DOHH2 (cell line): ENCODE measurements around the gene PTPRN2.

ENCODE experiments used
- H3F3A ChIP-seq: fragments of 200-600 bp; sonication (generic), shearing (Covaris generic); 2 replicates; pipeline ENCODE4 v1.6.0; 2016; ENCODE audit warnings: antibody characterized with exemption, mild to moderate bottlenecking; ENCODE audit not compliant: control insufficient read depth, insufficient read depth
- H3K27ac ChIP-seq: fragments of 200-600 bp; sonication (generic); 2 replicates; pipeline ENCODE4 v1.5.1; 2014; ENCODE audit warnings: low read depth, mild to moderate bottlenecking, low read length, moderate library complexity
- H3K27me3 ChIP-seq: fragments of 200-600 bp; sonication (generic); 2 replicates; pipeline ENCODE4 v1.6.1; 2014; ENCODE audit warnings: mild to moderate bottlenecking, low read length, mixed read lengths; ENCODE audit not compliant: control insufficient read depth
- H3K36me3 ChIP-seq: fragments of 200-600 bp; sonication (generic); 2 replicates; pipeline ENCODE4 v1.6.1; 2014; ENCODE audit warnings: mild to moderate bottlenecking, low read length, moderate library complexity, mixed read lengths; ENCODE audit not compliant: control insufficient read depth
- H3K4me1 ChIP-seq: fragments of 200-600 bp; sonication (generic); 2 replicates; pipeline ENCODE4 v1.6.1; 2014; ENCODE audit warnings: mild to moderate bottlenecking, low read length, mixed read lengths; ENCODE audit not compliant: control insufficient read depth
- H3K4me2 ChIP-seq: fragments of 200-600 bp; sonication (generic); 2 replicates; pipeline ENCODE4 v1.6.0; 2014; ENCODE audit warnings: mild to moderate bottlenecking, low read length, moderate library complexity
- H3K4me3 ChIP-seq: fragments of 200-600 bp; sonication (generic); 2 replicates; pipeline ENCODE4 v1.5.1; 2014; ENCODE audit warnings: mild to moderate bottlenecking, low read length, mixed read lengths
- H3K79me2 ChIP-seq: fragments of 200-600 bp; sonication (generic); 2 replicates; pipeline ENCODE4 v1.6.1; 2014; ENCODE audit warnings: mild to moderate bottlenecking, low read length, mixed read lengths; ENCODE audit not compliant: control insufficient read depth
- H3K9me2 ChIP-seq: fragments of 200-600 bp; sonication (generic); replicated peaks from 2 replicates; pipeline ENCODE4 v1.6.1; 2014; ENCODE audit warnings: mild to moderate bottlenecking, low read length, mixed read lengths; ENCODE audit not compliant: control insufficient read depth
- H3K9me3 ChIP-seq: fragments of 200-600 bp; sonication (generic); 2 replicates; pipeline ENCODE4 v1.6.1; 2014; ENCODE audit warnings: antibody characterized with exemption, low read length, mixed read lengths; ENCODE audit not compliant: control insufficient read depth, insufficient read depth
- H4K20me1 ChIP-seq: fragments of 200-600 bp; sonication (generic); 2 replicates; pipeline ENCODE4 v1.6.0; 2014; ENCODE audit warnings: low read depth, mild to moderate bottlenecking, antibody characterized with exemption, low read length, moderate library complexity; ENCODE audit not compliant: control insufficient read depth, insufficient read depth
- CTCF ChIP-seq: fragments of 200-600 bp; sonication (generic); IDR thresholded peaks from one replicate; pipeline ENCODE4 v1.5.1; 2014; ENCODE audit warnings: antibody characterized with exemption, mild to moderate bottlenecking, low read depth, low read length; ENCODE audit not compliant: poor library complexity, severe bottlenecking
- EZH2phosphoT487 ChIP-seq: fragments of 200-600 bp; sonication (generic); IDR thresholded peaks from 2 replicates; pipeline ENCODE4 v1.6.1; 2017; ENCODE audit warnings: borderline replicate concordance, mild to moderate bottlenecking, antibody characterized with exemption, low read length, moderate library complexity, mixed read lengths

Gene PTPRN2

GRCh38 chr7:158052381-158053060 lies 535.1 kb downstream of the PTPRN2 start:
- Histone ChIP-seq H3K27ac (no peak overlapping the region), H3K27me3 (no peaks in the 10 kb centered on the region), H3F3A (no peaks in the 10 kb centered on the region), H3K4me3 (no peak overlapping the region), H3K36me3 (no peaks in the 10 kb centered on the region), H3K4me1 (no peaks in the 10 kb centered on the region), H3K4me2 (no peak overlapping the region), H3K79me2 (no peaks in the 10 kb centered on the region), H4K20me1 (no peaks in the 10 kb centered on the region), H3K9me3 (peaks cover 41% of the 10 kb centered on the region), H3K9me2 (no peaks in the 10 kb centered on the region)
- TF ChIP-seq CTCF: no peak
- no peak for TF ChIP-seq EZH2phosphoT487

GRCh38 chr7:158051776-158052175 lies 535.8 kb downstream of the PTPRN2 start:
- peaks cover 37% of the 10 kb centered on the region; the same call in 1 of the 2 replicates for H3K9me3 ChIP-seq
- H3K36me3 ChIP-seq: no peaks in the 10 kb centered on the region
- no peak overlapping the region for H3K4me3 ChIP-seq
- no peaks in the 10 kb centered on the region for H3F3A ChIP-seq
- TF ChIP-seq EZH2phosphoT487 (no peak), CTCF (no peak)
- H3K4me1 ChIP-seq: no peaks in the 10 kb centered on the region
- no peaks in the 10 kb centered on the region for H4K20me1 ChIP-seq
- no peaks in the 10 kb centered on the region for H3K27me3 ChIP-seq
- H3K4me2 ChIP-seq: no peak overlapping the region
- no peak overlapping the region for H3K27ac ChIP-seq
- H3K79me2 ChIP-seq: no peaks in the 10 kb centered on the region
- no peaks in the 10 kb centered on the region for H3K9me2 ChIP-seq

- Histone ChIP-seq H3K36me3 (no peaks in the 10 kb centered on the region), H3K9me3 (peaks cover 30% of the 10 kb centered on the region; the same call in 1 of the 2 replicates), H3F3A (no peaks in the 10 kb centered on the region), H3K9me2 (no peaks in the 10 kb centered on the region), H3K4me1 (no peaks in the 10 kb centered on the region), H3K79me2 (no peaks in the 10 kb centered on the region), H3K27ac (no peak overlapping the region), H4K20me1 (no peaks in the 10 kb centered on the region), H3K4me2 (no peak overlapping the region), H3K27me3 (no peaks in the 10 kb centered on the region), H3K4me3 (no peak overlapping the region)
- TF ChIP-seq CTCF (no peak), EZH2phosphoT487 (no peak)
Measured at GRCh38 chr7:158050978-158051651, 536.5 kb downstream of the PTPRN2 start.
